Liver (tissue), 9 donors: ENCODE results near the gene RARS1. TPM values are rescaled to one million over a fixed set of nuclear protein-coding genes. Genes with fewer than 3 reads are reported as not detected.

ENCODE experiments used
- DNase-seq: peaks from one replicate; pipeline ENCODE4 v3.0.0-alpha.2; 2017; ENCODE audit warnings: low spot score
- H3K27ac ChIP-seq, 2 donors: one replicate each; pipeline ENCODE4 v1.7.0; 2013; ENCODE audit warnings: inconsistent platforms in 2 of 2, low read length in 2 of 2, control low read depth in 1 of 2, low read depth in 1 of 2, mild to moderate bottlenecking in 1 of 2
- H3K27me3 ChIP-seq, 4 donors: one replicate each; pipeline versions ENCODE4 v1.6.1 to v1.7.0; 2013; ENCODE audit warnings: low read length in 3 of 4, inconsistent platforms in 1 of 4, mild to moderate bottlenecking in 1 of 4, moderate library complexity in 1 of 4; ENCODE audit not compliant: control insufficient read depth in 4 of 4, insufficient read depth in 4 of 4
- H3K36me3 ChIP-seq, 4 donors: one replicate each; pipeline versions ENCODE4 v1.6.1 to v1.7.0; 2013; ENCODE audit warnings: low read length in 3 of 4, mild to moderate bottlenecking in 3 of 4, low read depth in 1 of 4, moderate library complexity in 1 of 4; ENCODE audit not compliant: control insufficient read depth in 4 of 4, insufficient read depth in 3 of 4
- H3K4me1 ChIP-seq, 4 donors: one replicate each; pipeline versions ENCODE4 v1.6.1 to v1.7.0; 2013; ENCODE audit warnings: low read length in 3 of 4, mild to moderate bottlenecking in 3 of 4, moderate library complexity in 1 of 4; ENCODE audit not compliant: control insufficient read depth in 4 of 4, insufficient read depth in 4 of 4
- H3K4me3 ChIP-seq, 3 donors: one replicate each; pipeline versions ENCODE4 v1.6.1 to v1.7.0; 2013; ENCODE audit warnings: low read length in 3 of 3, control low read depth in 1 of 3, low read depth in 1 of 3, mild to moderate bottlenecking in 1 of 3
- H3K9ac ChIP-seq, 2 donors: one replicate each; pipeline ENCODE4 v1.7.0; 2013; ENCODE audit warnings: low read length in 2 of 2, mild to moderate bottlenecking in 2 of 2, moderate library complexity in 2 of 2, control low read depth in 1 of 2, low read depth in 1 of 2
- H3K9me3 ChIP-seq, 4 donors: one replicate each; pipeline versions ENCODE4 v1.6.1 to v1.7.0; 2013; ENCODE audit warnings: low read length in 3 of 4; ENCODE audit not compliant: control insufficient read depth in 4 of 4
- ATF3 ChIP-seq: IDR thresholded peaks from 2 replicates; pipeline ENCODE4 v1.6.1; 2016; ENCODE audit warnings: antibody characterized with exemption
- EGR1 ChIP-seq, 2 donors: IDR thresholded peaks; 2 replicates each; pipeline ENCODE4 v1.6.1; 2016 to 2018; ENCODE audit warnings: antibody characterized with exemption in 2 of 2, low read depth in 2 of 2
- FOXA1 ChIP-seq: IDR thresholded peaks from 2 replicates; pipeline ENCODE4 v1.6.1; 2016; ENCODE audit warnings: antibody characterized with exemption
- FOXA2 ChIP-seq: IDR thresholded peaks from 2 replicates; pipeline ENCODE4 v1.6.1; 2016; ENCODE audit warnings: antibody characterized with exemption
- GABPA ChIP-seq, 2 donors: IDR thresholded peaks in 1 of 2; conservative IDR thresholded peaks in 1 of 2; 2 replicates each; pipeline ENCODE4 v1.6.1; 2016; ENCODE audit warnings: antibody characterized with exemption in 2 of 2, mild to moderate bottlenecking in 1 of 2, moderate library complexity in 1 of 2
- HNF4A ChIP-seq, 2 donors: conservative IDR thresholded peaks; 2 replicates each; pipeline ENCODE4 v1.6.1; 2016; ENCODE audit warnings: antibody characterized with exemption in 2 of 2, mild to moderate bottlenecking in 2 of 2
- HNF4G ChIP-seq: IDR thresholded peaks from 2 replicates; pipeline ENCODE4 v1.6.1; 2016; ENCODE audit warnings: antibody characterized with exemption
- JUND ChIP-seq, 2 donors: IDR thresholded peaks; 2 replicates each; pipeline ENCODE4 v1.6.1; 2016; ENCODE audit warnings: antibody characterized with exemption in 2 of 2
- MAX ChIP-seq: IDR thresholded peaks from 2 replicates; pipeline ENCODE4 v1.6.1; 2016; ENCODE audit warnings: antibody characterized with exemption
- NR2F2 ChIP-seq: IDR thresholded peaks from 2 replicates; pipeline ENCODE4 v1.6.1; 2016; ENCODE audit warnings: antibody characterized with exemption
- RAD21 ChIP-seq, 2 donors: IDR thresholded peaks; 2 replicates each; pipeline ENCODE4 v1.6.1; 2016; ENCODE audit warnings: antibody characterized with exemption in 2 of 2, mild to moderate bottlenecking in 2 of 2
- RXRA ChIP-seq, 2 donors: IDR thresholded peaks; 2 replicates each; pipeline ENCODE4 v1.6.1; 2017 to 2018; ENCODE audit warnings: antibody characterized with exemption in 2 of 2, mild to moderate bottlenecking in 1 of 2
- TAF1 ChIP-seq: conservative IDR thresholded peaks from 2 replicates; pipeline ENCODE4 v1.6.1; 2016; ENCODE audit warnings: antibody characterized with exemption, mild to moderate bottlenecking
- YY1 ChIP-seq: IDR thresholded peaks from 2 replicates; pipeline ENCODE4 v1.6.1; 2016; ENCODE audit warnings: antibody characterized with exemption, mild to moderate bottlenecking
- ZBTB33 ChIP-seq: IDR thresholded peaks from 2 replicates; pipeline ENCODE4 v1.6.1; 2016; ENCODE audit warnings: antibody characterized with exemption
- WGBS: extraction: QIAGEN DNeasy Blood & Tissue Kit; methylation state at CpG from one replicate; pipeline ENCODE4 v1.1.7; 2013; 5-methylcytosine and 5-hydroxymethylcytosine counted together
- polyA plus RNA-seq, 2 donors: library from polyadenylated mRNA; stranded (reverse) in 1 of 2; unstranded in 1 of 2; fragments of 200-250 nt in 1 of 2; fragments of >200 nt in 1 of 2; fragmentation: Nextera tagmentation in 1 of 2; extraction: Ambion mirVana in 1 of 2; gene quantifications; one replicate each; pipeline versions ENCODE4 v1.2.1 to v1.2.3, GENCODE V29; 2013 to 2015
- total RNA-seq, 2 donors: library from RNA; depleted of rRNA; stranded (reverse); fragments of >200 nt; gene quantifications; one replicate each; pipeline ENCODE4 v1.2.3, GENCODE V29; 2014
- donor health status: healthy.
- donor health status: healthy.
- donor health status: healthy.
- donor health status: healthy.
- donor health status: healthy.

RARS1 gene
- total and polyA plus RNA-seq, 4 donors, result 16.5 to 42.5 (median 30.1) TPM

GRCh38 chr5:168449166-168449565 is 37.1 kb upstream of the RARS1 start:
- no peaks in the 10 kb centered on the region for H3K4me1 ChIP-seq
- H3K27me3 ChIP-seq, result no peaks in the 10 kb centered on the region
- peaks cover 1 to 47% (median 27%) of the 10 kb centered on the region in 4 donors for H3K36me3 ChIP-seq
- no peak overlapping the region for H3K27ac ChIP-seq
- DNase-seq, result no peak
- H3K9ac ChIP-seq, result no peak overlapping the region
- H3K9me3 ChIP-seq, result no peaks in the 10 kb centered on the region
- WGBS, result 96% methylated on average over 2 of the region's 2 CpGs
- no peak overlapping the region for H3K4me3 ChIP-seq
- TF ChIP-seq FOXA2 (no peak), YY1 (no peak), TAF1 (no peak), GABPA (IDR thresholded peaks at IDR 0.05 in 1 of 2, conservative IDR thresholded peaks at IDR 0.05 in 1 of 2) (no peak), RAD21 (IDR thresholded peaks at IDR 0.05) (no peak), MAX (no peak), ZBTB33 (no peak), FOXA1 (no peak), RXRA (IDR thresholded peaks at IDR 0.05) (no peak), NR2F2 (no peak), ATF3 (no peak)

- no peak for DNase-seq
- H3K4me3 ChIP-seq, result no peak overlapping the region
- H3K36me3 ChIP-seq, result peaks cover 3 to 54% (median 34%) of the 10 kb centered on the region in 4 donors
- H3K27ac ChIP-seq, result no peak overlapping the region
- H3K27me3 ChIP-seq, result no peaks in the 10 kb centered on the region
- H3K9ac ChIP-seq, result no peak overlapping the region
- TF ChIP-seq ATF3 (no peak), YY1 (no peak), FOXA1 (no peak), EGR1 (IDR thresholded peaks at IDR 0.05; ENCODE audit: low read depth in 2 of 2) (no peak), FOXA2 (no peak), JUND (IDR thresholded peaks at IDR 0.05) (no peak), HNF4A (conservative IDR thresholded peaks at IDR 0.05) (no peak), RXRA (IDR thresholded peaks at IDR 0.05) (no peak), RAD21 (IDR thresholded peaks at IDR 0.05) (no peak)
- WGBS, result 93% methylated on average over 3 of the region's 3 CpGs
- H3K9me3 ChIP-seq, result no peaks in the 10 kb centered on the region
- no peaks in the 10 kb centered on the region for H3K4me1 ChIP-seq
Observed at GRCh38 chr5:168451565-168451964, 34.7 kb upstream of the RARS1 start.

GRCh38 chr5:168455201-168455600 is 31.1 kb upstream of the RARS1 start:
- Histone ChIP-seq H3K4me1 (no peaks in the 10 kb centered on the region), H3K9me3 (no peaks in the 10 kb centered on the region), H3K9ac (no peak overlapping the region), H3K4me3 (no peak overlapping the region), H3K27me3 (no peaks in the 10 kb centered on the region), H3K36me3 (peaks cover 1 to 74% (median 49%) of the 10 kb centered on the region in 4 donors), H3K27ac (no peak overlapping the region)
- TF ChIP-seq GABPA (IDR thresholded peaks at IDR 0.05 in 1 of 2, conservative IDR thresholded peaks at IDR 0.05 in 1 of 2), result no peak
- no peak for TF ChIP-seq FOXA1
- no peak for TF ChIP-seq ATF3
- TF ChIP-seq HNF4G, result no peak
- no peak for TF ChIP-seq ZBTB33
- DNase-seq, result no peak
- 94% methylated on average over 12 of the region's 12 CpGs for WGBS
